ENCODE data around the gene PAX5. TPM values are rescaled to one million over a fixed set of nuclear protein-coding genes. Genes with fewer than 3 reads are reported as not detected.

Gene PAX5
- total RNA-seq, 1 donor from 2014 or later, result not detected

DNA sequence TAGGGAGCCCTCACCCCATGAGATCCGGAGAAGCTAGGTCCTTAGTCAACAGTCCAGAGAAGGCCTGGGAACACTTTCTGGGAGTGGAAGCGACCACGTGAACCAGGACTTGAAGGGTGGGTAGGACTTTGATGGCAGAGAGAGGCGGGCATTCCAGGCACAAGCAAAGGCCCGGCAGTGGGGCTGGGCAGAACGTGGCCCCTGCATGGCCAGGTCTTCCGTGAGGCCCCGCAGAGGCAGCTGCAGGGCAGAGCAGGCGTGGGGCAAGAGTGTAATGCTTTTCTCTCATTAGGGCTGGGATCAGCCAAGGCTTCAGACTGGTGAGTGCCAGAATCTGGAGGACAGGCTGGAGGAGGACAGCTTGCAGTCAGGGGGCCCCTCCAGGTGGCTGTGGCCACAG is 184.1 kb downstream of the PAX5 start:
- Histone ChIP-seq H3K27me3 (ENCODE audit: control insufficient read depth, insufficient read depth, low read length) (peaks cover 41% of the 10 kb centered on the region), H3K4me3 (ENCODE audit: low read depth, low read length) (no peak overlapping the region), H3K36me3 (ENCODE audit: control insufficient read depth, insufficient read depth, low read length) (no peaks in the 10 kb centered on the region)
- TF ChIP-seq, protein P1, sequence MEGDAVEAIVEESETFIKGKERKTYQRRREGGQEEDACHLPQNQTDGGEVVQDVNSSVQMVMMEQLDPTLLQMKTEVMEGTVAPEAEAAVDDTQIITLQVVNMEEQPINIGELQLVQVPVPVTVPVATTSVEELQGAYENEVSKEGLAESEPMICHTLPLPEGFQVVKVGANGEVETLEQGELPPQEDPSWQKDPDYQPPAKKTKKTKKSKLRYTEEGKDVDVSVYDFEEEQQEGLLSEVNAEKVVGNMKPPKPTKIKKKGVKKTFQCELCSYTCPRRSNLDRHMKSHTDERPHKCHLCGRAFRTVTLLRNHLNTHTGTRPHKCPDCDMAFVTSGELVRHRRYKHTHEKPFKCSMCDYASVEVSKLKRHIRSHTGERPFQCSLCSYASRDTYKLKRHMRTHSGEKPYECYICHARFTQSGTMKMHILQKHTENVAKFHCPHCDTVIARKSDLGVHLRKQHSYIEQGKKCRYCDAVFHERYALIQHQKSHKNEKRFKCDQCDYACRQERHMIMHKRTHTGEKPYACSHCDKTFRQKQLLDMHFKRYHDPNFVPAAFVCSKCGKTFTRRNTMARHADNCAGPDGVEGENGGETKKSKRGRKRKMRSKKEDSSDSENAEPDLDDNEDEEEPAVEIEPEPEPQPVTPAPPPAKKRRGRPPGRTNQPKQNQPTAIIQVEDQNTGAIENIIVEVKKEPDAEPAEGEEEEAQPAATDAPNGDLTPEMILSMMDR (IDR thresholded peaks at IDR 0.05; ENCODE audit: insufficient read depth, low read length, poor library complexity, severe bottlenecking), result no peak
- no peak for DNase-seq (ENCODE audit: low read depth)

DNA sequence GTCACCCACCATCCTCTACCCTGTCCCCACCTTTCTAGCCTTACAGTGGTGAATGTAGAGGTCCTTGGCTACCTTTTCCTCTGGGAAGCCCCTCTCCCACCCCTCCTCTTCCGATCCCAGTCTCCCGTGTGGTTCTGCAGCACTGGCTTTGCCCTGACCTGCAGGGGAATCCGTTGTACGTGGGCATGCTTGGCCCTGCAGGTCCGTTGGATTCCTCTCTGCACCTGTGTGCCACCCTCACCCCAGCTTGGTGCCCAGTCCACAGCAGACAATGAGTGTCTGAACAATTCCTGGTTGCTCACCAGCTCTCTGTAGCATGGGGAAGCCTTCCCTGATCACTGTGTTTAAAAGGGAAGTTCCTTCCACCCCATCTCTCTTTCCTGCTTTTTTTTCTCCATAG is 185.1 kb downstream of the PAX5 start:
- Histone ChIP-seq H3K27me3 (ENCODE audit: control insufficient read depth, insufficient read depth, low read length) (peaks cover 44% of the 10 kb centered on the region), H3K36me3 (ENCODE audit: control insufficient read depth, insufficient read depth, low read length) (no peaks in the 10 kb centered on the region), H3K4me3 (ENCODE audit: low read depth, low read length) (no peak overlapping the region)
- TF ChIP-seq, protein P1 (IDR thresholded peaks at IDR 0.05; ENCODE audit: insufficient read depth, low read length, poor library complexity, severe bottlenecking), result no peak
- no peak for DNase-seq (ENCODE audit: low read depth)

DNA sequence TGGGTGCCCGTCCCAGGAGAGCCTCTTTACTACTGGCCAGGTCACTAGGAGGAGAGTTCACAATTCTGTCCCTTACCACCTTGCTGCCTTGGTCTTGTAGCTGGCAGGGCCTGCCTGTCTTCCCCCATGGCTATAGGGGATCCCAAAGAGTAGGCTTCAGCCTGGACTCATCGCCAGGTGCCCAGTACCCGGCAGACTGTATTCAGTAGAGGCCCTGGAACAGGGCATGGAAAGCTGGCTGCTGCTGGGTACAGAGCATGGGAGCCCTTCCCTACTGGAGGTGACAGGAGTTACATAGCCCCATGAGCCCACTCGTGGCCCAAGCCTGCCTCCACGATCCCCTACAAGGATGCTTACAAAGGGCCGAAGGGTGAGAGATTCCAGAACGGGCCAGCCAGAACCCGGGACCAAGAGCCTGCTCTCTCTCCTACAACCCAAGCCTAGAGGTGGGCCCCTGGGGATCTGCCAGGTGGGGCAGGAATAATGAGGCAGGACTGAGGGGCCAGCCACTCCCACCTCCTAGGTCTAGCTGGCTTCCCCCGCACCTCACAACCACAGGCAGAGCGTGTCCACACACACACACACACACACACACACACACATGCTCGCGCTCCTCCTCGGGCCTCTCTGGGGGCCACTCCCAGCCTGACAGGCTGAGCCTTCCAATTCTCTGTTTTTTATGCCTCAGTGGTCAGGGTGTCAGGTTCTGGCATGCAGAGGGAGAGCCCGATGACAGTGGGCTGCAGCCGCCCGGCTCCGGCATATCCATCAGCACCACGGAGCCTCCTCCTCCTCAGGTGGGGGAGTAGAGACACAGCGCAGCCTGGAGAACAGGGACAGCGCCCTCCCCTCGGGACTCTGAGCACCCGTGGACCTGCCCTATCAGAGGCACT is 186.0 kb downstream of the PAX5 start:
- peak; percentile 12 for DNase-seq (ENCODE audit: low read depth)
- TF ChIP-seq, protein P1 (IDR thresholded peaks at IDR 0.05; ENCODE audit: insufficient read depth, low read length, poor library complexity, severe bottlenecking), result no peak
- no peaks in the 10 kb centered on the region for H3K36me3 ChIP-seq (ENCODE audit: control insufficient read depth, insufficient read depth, low read length)
- H3K27me3 ChIP-seq (ENCODE audit: control insufficient read depth, insufficient read depth, low read length), result peaks cover 44% of the 10 kb centered on the region
- no peak overlapping the region for H3K4me3 ChIP-seq (ENCODE audit: low read depth, low read length)

DNA sequence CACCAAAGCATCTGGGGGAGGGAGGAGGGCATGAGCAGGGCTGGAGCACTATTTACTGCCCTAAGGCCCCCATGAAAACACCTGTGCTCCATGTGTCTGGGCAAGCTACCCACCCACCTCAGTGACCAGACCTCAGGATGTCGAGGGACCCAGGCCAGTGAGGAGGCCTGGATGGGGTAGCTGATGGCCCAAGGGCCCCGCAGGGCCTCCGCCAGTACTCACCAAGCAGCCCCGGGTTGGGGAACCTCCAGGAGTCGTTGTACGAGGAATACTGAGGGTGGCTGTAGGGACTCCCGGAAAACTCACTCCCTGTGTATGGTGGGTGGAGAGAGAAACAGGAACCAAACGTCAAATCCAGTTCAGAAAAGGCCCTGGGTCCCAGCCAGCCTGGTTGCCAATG is 187.4 kb downstream of the PAX5 start:
- DNase-seq (ENCODE audit: low read depth), result no peak
- TF ChIP-seq, protein P1 (IDR thresholded peaks at IDR 0.05; ENCODE audit: insufficient read depth, low read length, poor library complexity, severe bottlenecking), result no peak
- Histone ChIP-seq H3K4me3 (ENCODE audit: low read depth, low read length) (no peak overlapping the region), H3K27me3 (ENCODE audit: control insufficient read depth, insufficient read depth, low read length) (peaks cover 51% of the 10 kb centered on the region), H3K36me3 (ENCODE audit: control insufficient read depth, insufficient read depth, low read length) (no peaks in the 10 kb centered on the region)

DNA sequence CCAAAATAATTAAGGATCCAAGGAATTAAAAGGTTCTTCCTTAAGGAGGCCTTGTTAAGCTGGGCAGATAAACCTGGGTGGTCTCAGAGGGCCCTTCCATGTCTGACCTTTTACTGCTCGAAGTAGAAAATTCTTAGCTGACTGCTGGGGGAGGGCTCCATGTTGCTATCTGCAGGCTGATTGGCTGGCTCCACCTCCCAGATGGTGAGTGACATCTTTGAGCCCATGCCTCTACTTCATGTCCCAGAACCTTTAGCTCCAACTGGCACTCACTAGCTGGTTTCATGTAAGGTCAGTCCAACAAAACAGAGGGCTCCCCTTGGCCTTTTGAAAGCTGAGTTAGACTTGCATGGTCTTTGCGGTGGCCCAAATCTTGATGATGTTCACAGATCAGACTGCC is 188.2 kb downstream of the PAX5 start:
- TF ChIP-seq, protein P1 (IDR thresholded peaks at IDR 0.05; ENCODE audit: insufficient read depth, low read length, poor library complexity, severe bottlenecking), result no peak
- DNase-seq (ENCODE audit: low read depth), result no peak
- H3K27me3 ChIP-seq (ENCODE audit: control insufficient read depth, insufficient read depth, low read length), result peaks cover 48% of the 10 kb centered on the region
- H3K4me3 ChIP-seq (ENCODE audit: low read depth, low read length), result no peak overlapping the region
- H3K36me3 ChIP-seq (ENCODE audit: control insufficient read depth, insufficient read depth, low read length), result no peaks in the 10 kb centered on the region
